ENCODE measurements around the gene DNM3.

Gene DNM3

DNA sequence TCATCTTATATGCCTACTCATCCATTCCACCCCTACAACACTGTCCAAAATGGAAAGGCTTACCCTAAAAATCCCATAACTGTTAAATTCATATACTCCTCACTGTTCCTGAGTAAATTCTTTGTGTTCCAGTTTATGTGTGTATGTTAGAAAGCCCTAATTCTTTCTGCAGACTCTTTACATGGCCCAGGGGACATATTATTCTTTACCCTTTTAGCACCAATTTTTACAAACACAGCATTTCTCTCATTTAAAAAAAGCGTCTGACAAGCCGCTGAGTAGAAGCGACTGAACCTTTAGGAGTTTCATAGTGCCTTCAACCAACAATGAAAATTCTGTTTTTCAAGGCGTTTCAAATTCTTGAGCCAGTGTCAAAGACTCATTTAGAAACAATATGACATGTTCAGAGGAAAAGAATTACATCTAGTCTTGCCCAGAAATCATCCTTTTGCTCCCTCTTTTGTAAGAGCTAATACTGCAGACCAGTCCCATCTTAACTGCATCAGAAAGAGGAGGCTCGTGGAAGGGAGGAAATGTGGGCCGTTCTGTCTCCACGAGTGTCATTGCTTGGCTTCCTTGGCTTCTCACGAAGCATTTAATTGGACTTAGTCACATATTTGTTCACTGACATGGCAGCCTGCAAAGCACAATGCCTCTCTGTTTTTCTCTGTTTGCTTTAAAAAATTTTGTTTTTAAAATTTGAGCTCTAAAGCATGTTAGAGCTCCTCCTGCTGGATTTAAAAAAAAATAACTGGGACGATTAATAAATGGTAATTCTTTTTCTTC, 557.9 kb downstream of the DNM3 start:
- TF ChIP-seq, protein P1, sequence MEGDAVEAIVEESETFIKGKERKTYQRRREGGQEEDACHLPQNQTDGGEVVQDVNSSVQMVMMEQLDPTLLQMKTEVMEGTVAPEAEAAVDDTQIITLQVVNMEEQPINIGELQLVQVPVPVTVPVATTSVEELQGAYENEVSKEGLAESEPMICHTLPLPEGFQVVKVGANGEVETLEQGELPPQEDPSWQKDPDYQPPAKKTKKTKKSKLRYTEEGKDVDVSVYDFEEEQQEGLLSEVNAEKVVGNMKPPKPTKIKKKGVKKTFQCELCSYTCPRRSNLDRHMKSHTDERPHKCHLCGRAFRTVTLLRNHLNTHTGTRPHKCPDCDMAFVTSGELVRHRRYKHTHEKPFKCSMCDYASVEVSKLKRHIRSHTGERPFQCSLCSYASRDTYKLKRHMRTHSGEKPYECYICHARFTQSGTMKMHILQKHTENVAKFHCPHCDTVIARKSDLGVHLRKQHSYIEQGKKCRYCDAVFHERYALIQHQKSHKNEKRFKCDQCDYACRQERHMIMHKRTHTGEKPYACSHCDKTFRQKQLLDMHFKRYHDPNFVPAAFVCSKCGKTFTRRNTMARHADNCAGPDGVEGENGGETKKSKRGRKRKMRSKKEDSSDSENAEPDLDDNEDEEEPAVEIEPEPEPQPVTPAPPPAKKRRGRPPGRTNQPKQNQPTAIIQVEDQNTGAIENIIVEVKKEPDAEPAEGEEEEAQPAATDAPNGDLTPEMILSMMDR (IDR thresholded peaks at IDR 0.05; ENCODE audit: extremely low read depth, missing control alignments) = no peak
- peak; percentile 25 for DNase-seq (ENCODE audit: low spot score)

DNA sequence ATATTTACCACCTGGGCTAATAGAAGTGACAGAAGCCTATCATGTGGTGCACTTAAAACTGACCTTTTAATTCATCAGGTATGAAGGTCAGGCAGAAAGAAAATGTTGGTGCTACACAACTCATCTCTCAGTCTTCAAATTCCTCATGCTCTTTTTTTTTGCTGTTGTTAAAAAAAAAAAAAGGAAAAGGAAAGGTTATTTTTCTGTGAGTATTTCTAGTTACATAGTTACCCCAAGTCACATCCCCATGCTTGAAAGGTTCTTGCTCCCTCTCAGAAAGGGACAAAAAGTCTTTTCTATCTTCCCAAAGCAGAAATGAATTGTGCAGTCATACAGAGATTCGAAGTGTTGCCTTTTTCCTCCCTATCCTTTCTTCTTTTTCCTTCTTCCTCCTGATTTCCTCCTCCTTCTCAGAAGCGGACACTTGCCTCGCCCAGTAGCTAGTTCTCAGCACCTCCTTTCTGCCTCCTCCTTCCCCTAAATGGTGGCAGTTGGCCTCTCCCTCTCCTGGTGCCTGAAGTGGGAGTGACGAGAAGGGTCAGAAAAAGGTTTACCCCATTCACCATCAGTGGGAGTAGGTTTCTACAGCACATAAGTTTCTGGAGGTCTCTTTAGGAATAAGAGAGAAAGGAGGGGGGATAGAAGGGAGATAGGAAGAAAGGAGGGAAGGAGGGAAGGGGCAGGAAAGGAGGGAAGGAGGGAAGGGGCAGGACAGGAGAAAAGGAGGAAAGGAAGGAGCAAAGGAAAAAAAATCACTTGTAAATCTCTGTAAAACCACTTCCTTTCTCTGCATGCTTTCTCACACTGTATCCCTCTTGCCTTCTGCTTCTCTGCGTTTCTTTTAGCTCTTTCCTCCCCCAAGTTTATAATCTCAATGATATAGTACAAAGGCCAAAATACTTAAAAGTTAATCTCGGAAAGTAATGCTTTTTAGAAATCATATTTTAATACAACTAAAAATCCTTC, 558.7 kb downstream of the DNM3 start:
- TF ChIP-seq, protein P1 (IDR thresholded peaks at IDR 0.05; ENCODE audit: extremely low read depth, missing control alignments) = no peak
- no peak for DNase-seq (ENCODE audit: low spot score)

GRCh38 chr1:172400722-172401105, 559.4 kb downstream of the DNM3 start:
- TF ChIP-seq, protein P1 (IDR thresholded peaks at IDR 0.05; ENCODE audit: extremely low read depth, missing control alignments) = no peak

DNA sequence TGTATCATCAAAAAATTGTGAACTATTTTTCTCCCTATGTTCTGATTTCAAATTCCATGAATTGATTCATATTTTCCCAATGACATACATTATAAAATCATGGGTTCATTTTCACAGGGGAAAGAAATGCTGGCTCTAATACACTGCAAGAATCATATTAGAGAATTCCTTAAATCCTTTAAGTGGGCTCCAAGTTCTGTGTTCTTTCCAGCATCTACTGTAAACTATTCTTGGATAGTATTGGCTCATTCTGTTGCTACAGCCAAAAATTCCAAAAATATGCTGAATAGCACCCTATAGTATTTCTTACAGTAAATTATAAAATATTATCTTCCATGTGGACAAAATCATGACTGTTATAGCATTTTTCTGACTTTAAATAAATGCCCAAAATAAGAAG, 560.2 kb downstream of the DNM3 start:
- DNase-seq (ENCODE audit: low spot score) = no peak
- TF ChIP-seq, protein P1 (IDR thresholded peaks at IDR 0.05; ENCODE audit: extremely low read depth, missing control alignments) = no peak

More at GRCh38 chr1:172400722-172401105, 559.4 kb downstream of the DNM3 start:
- DNase-seq (ENCODE audit: low spot score) = no peak

DNA sequence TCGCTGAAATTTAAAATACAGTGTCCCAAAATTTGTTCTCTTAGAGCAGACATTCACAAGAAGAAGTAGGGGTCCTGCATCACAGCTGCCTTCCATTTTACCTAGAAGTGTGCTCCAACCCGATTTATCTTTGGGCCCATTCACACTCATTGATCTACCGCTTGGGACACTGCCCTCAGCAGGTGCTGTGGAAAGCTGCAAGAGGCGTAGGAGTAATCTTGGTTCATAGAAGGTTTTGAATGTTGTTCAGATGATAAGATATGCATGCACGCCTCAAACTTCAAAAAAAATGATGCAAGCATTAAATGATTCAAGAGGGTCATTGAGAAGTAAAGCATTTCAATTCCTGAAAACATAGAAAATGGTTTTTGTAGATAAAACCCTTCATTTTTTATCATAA, 560.6 kb downstream of the DNM3 start:
- DNase-seq (ENCODE audit: low spot score) = no peak
- TF ChIP-seq, protein P1 (IDR thresholded peaks at IDR 0.05; ENCODE audit: extremely low read depth, missing control alignments) = peak; percentile 16

- no peak for DNase-seq (ENCODE audit: low spot score)
- TF ChIP-seq, protein P1 (IDR thresholded peaks at IDR 0.05; ENCODE audit: extremely low read depth, missing control alignments) = no peak
These were observed 561.7 kb downstream of the DNM3 start for GRCh38 chr1:172402878-172403569.
